ENCODE measurements around the gene CAPN10.
A peak's percentile ranks its signal among the peaks of the same experiment; 100 is the strongest.
"Not testable (repeated sequence)": the region's sequence is repeated elsewhere in the genome, so short reads cannot be mapped to it uniquely, and the experiment has no call there.

CAPN10 gene

GRCh38 chr2:240615820-240616547 lies 29.4 kb downstream of the CAPN10 start:
- no peak for TF ChIP-seq CTCF (conservative IDR thresholded peaks at IDR 0.05)
- H3K27ac ChIP-seq, result peak overlapping the region; percentile 56

- not testable (repeated sequence) for H3K27ac ChIP-seq
Observed at GRCh38 chr2:240616860-240617666, 30.5 kb downstream of the CAPN10 start.

- TF ChIP-seq CTCF (conservative IDR thresholded peaks at IDR 0.05), result no peak
- H3K27ac ChIP-seq, result no peak overlapping the region
Observed at GRCh38 chr2:240618776-240619175, 32.2 kb downstream of the CAPN10 start.

- H3K27ac ChIP-seq, result no peak overlapping the region
- TF ChIP-seq CTCF (conservative IDR thresholded peaks at IDR 0.05), result no peak
Observed at GRCh38 chr2:240619506-240620148, 33.1 kb downstream of the CAPN10 start.

- TF ChIP-seq CTCF (conservative IDR thresholded peaks at IDR 0.05), result no peak
- no peak overlapping the region for H3K27ac ChIP-seq
Observed at GRCh38 chr2:240620149-240620731, 33.7 kb downstream of the CAPN10 start.

- no peak for TF ChIP-seq CTCF (conservative IDR thresholded peaks at IDR 0.05)
- no peak overlapping the region for H3K27ac ChIP-seq
Observed at GRCh38 chr2:240620859-240621258, 34.3 kb downstream of the CAPN10 start.

- TF ChIP-seq CTCF (conservative IDR thresholded peaks at IDR 0.05), result no peak
- no peak overlapping the region for H3K27ac ChIP-seq
Observed at GRCh38 chr2:240622060-240622411, 35.5 kb downstream of the CAPN10 start.
